HG03432 (cell line): Measurements from ENCODE around the gene DTWD2.
A peak's percentile ranks its signal among the peaks of the same experiment; 100 is the strongest.
"Not testable (repeated sequence)": the region's sequence is repeated elsewhere in the genome, so short reads cannot be mapped to it uniquely, and the experiment has no call there.

ENCODE experiments used
- ATAC-seq: cut with Tn5 transposase; IDR thresholded peaks from one replicate; pipeline ENCODE4 v1.9.1; 2021; ENCODE audit warnings: mild to moderate bottlenecking, moderate library complexity; ENCODE audit not compliant: unreplicated experiment

DTWD2 gene

GRCh38 chr5:118882666-118883065 is 105.7 kb downstream of the DTWD2 start:
- ATAC-seq = no peak

- not testable (repeated sequence) for ATAC-seq
These were observed 111.5 kb downstream of the DTWD2 start for GRCh38 chr5:118876852-118877251.

GRCh38 chr5:118875131-118875530 is 113.2 kb downstream of the DTWD2 start:
- no peak for ATAC-seq

GRCh38 chr5:118873417-118873816 is 114.9 kb downstream of the DTWD2 start:
- no peak for ATAC-seq

- no peak for ATAC-seq
These were observed 125.0 kb downstream of the DTWD2 start for GRCh38 chr5:118863345-118863744.

- ATAC-seq = no peak
These were observed 125.8 kb downstream of the DTWD2 start for GRCh38 chr5:118862596-118862995.

- no peak for ATAC-seq
These were observed 130.6 kb downstream of the DTWD2 start for GRCh38 chr5:118857700-118858099.

GRCh38 chr5:118854819-118855218 is 133.5 kb downstream of the DTWD2 start:
- no peak for ATAC-seq

GRCh38 chr5:118851785-118852184 is 136.6 kb downstream of the DTWD2 start:
- not testable (repeated sequence) for ATAC-seq

- not testable (repeated sequence) for ATAC-seq
These were observed 138.8 kb downstream of the DTWD2 start for GRCh38 chr5:118849507-118849906.

- no peak for ATAC-seq
These were observed 144.0 kb downstream of the DTWD2 start for GRCh38 chr5:118844351-118844750.

- ATAC-seq = no peak
These were observed 153.6 kb downstream of the DTWD2 start for GRCh38 chr5:118834710-118835109.

GRCh38 chr5:118832974-118833373 is 155.4 kb downstream of the DTWD2 start:
- no peak for ATAC-seq

GRCh38 chr5:118825226-118825625 is 163.1 kb downstream of the DTWD2 start:
- ATAC-seq = no peak

GRCh38 chr5:118818604-118819003 is 169.7 kb downstream of the DTWD2 start:
- ATAC-seq = peak; percentile 54

GRCh38 chr5:118808441-118808840 is 179.9 kb downstream of the DTWD2 start:
- no peak for ATAC-seq

- ATAC-seq = no peak
These were observed 181.8 kb downstream of the DTWD2 start for GRCh38 chr5:118806571-118806970.

- ATAC-seq = no peak
These were observed 186.0 kb downstream of the DTWD2 start for GRCh38 chr5:118802335-118802734.

GRCh38 chr5:118796081-118796480 is 192.3 kb downstream of the DTWD2 start:
- no peak for ATAC-seq

GRCh38 chr5:118794281-118794680 is 194.1 kb downstream of the DTWD2 start:
- ATAC-seq = no peak

- ATAC-seq = no peak
These were observed 194.7 kb downstream of the DTWD2 start for GRCh38 chr5:118793652-118794051.

GRCh38 chr5:118793091-118793490 is 195.3 kb downstream of the DTWD2 start:
- no peak for ATAC-seq

GRCh38 chr5:118791926-118792734 is 196.2 kb downstream of the DTWD2 start:
- ATAC-seq = peak; percentile 93
